ENCODE data around the gene ZNF350.
"Not testable (repeated sequence)": the region's sequence is repeated elsewhere in the genome, so short reads cannot be mapped to it uniquely, and the experiment has no call there.

Gene ZNF350

DNA sequence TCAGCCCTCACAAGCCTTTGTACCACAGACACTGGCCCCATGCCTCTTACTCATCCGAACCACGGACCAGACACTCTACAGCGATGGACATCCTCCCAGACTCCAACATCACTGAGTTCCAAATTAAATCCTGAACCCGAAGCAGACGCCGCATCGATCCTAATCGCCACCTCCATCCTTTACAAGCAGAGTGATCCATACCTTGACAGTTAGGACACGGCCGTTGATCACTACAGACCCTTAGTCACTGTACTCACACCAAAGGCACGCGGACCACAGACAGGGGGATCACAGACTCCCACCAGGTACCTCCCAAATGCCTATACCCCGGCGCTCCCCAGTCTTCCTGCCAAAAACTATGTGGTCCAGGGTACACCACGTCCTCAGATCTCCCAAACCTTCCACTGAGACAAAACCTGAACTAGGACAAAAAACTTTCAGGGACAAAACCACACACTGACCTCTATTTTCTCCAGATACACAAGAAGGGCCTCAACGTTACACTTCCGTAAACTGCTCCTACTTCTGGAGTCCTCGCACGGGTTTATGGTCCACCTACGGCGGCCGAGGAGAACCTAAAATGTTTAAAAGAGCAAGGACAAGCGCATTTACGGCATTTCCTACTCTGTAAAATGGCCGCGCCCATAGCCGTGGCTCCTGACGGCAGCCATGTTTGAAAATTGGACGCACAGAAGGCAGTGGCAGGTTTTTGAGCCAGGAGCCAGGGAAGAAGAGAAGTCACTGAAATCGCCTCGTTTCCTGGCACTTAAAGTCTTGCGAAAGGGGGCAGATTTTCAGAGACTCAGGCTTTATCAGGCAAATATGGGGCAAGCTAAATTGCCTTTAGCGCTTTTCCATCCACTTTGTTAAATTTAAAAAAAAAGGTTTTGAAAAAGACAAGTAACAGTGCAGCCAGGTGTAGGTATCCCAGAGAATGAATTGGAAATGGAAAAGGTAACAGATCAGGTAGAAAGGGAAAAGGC, at the start of gene ZNF350:
Gene ZNF350, minus strand, starts transcription at position 532 of the 983 bp plus-strand sequence. CDS start 12,480 bp downstream, outside the sequence.
- peak; percentile 96 for DNase-seq

- DNase-seq = no peak
These were observed 47.5 kb upstream of the ZNF350 start for GRCh38 chr19:52034051-52034728.

DNA sequence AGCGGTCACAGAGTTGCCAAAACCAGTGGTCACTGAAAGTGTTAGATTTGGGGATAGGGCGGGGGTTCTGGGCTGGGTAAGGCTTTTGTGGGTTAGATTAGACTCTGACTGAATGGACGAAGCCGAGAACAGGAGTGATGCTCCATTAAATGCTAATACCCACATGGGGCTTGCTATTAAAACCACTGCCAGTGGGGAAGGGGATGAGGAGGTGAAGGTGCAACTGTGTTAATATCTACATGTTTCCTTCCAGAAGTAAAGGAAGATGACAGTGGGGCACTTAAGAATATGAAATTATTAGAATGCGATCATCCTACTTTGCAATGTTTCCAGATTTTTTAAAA, 42.1 kb upstream of the ZNF350 start:
- no peak for DNase-seq

DNA sequence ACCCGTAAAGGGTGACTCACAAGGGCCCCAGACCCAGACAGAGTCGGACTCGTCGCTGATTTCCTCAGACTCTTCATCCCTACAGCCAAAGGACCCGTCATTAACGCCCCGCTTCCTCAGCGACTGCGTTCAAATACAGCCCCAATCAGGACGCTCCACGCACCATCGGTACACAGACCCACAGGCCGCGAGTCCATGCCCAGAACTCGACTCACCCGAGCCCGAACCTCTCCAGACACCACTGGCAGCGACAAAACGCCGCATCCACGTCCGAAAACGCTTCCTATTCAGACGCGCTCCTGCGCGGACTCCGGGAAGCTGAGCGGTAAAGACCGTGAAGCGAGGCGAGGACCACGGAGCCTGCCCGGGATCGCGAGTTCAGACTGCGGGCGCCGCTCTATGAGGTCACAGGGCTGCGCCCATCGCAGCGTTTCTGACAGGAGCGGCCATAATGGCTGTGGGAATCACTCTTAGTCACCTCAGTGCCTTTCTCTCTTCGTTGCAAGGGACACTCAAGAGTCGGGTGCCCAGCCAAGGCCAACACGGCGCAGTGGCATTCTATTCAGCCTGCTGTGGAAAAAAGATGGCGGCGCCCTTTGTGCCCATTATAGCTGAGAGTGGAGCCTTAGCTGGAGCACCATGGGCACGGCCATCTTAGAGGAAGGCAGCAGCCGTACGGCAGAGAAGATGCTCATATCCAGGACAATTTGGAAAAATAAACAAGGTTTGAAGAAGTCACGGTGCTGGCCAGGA, 41.6 kb upstream of the ZNF350 start, which contains the start of gene ZNF614:
Gene ZNF614, minus strand, starts transcription at position 353 of the 753 bp plus-strand sequence. CDS start 2,634 bp downstream, outside the sequence.
- DNase-seq = peak; percentile 95

- DNase-seq = not testable (repeated sequence)
These were observed 39.8 kb upstream of the ZNF350 start for GRCh38 chr19:52026255-52026990.

- not testable (repeated sequence) for DNase-seq
These were observed 37.8 kb upstream of the ZNF350 start for GRCh38 chr19:52024478-52024877.

- DNase-seq = no peak
These were observed 35.6 kb upstream of the ZNF350 start for GRCh38 chr19:52022193-52022592.

- DNase-seq = no peak
These were observed 33.9 kb upstream of the ZNF350 start for GRCh38 chr19:52020506-52020905.

GRCh38 chr19:52010674-52011073, 24.0 kb upstream of the ZNF350 start:
- no peak for DNase-seq

DNA sequence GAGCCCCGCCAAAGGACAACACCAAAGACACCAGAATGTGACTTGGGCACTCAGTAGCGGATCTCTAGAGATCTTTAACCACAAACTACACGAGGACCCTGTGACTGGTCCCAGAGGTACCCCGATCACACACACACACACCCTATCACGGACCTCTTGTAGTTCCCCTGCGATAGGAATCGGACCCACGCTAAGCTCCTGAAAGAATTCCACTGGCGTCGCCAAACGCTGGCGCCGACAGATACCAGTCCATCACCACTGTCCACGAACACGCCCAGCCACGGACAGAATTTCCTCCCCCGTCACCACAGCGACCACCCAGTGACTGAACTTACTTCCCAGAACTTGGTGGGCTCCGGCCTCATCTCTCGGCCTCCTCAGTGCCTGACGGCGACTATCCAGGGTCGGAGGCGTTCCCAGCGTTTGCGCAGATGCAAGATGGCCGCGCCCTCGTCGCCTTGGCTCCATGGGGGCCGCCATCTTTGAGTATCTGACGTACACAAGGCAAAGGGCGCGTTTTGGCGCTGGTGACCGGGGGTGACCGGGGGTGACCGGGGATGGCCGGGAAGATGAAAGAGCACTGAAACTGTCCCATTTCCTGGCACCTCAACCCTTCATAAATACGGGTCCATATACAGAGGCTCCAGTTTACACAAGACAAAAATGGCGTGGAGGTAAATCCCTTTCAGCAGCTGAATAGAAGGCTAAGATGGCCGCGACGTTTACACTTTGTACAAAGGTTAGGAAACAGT, 21.3 kb upstream of the ZNF350 start, which contains the start of gene ZNF615:
Gene ZNF615, minus strand, starts transcription at position 406 of the 752 bp plus-strand sequence. CDS start 4,500 bp downstream, outside the sequence.
- peak; percentile 91 for DNase-seq

DNA sequence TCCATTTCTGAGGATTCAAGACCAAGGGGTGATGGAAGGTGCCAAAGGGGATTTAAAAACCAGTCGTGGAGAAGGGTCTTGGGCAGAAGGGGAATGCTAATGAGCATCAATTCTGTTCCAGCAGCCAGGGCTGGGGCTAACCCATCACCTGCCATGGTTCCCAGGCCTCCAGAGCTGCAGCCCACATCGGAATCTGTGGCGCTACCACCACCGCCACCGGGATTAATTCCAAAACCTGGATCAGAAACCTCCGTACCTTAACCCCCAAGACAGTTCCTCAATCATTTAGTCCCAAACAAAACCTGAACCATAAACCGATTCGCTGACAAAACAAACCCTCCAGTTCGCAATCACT, 20.8 kb upstream of the ZNF350 start:
- no peak for DNase-seq

GRCh38 chr19:51994048-51994644, 7.5 kb upstream of the ZNF350 start:
- no peak for DNase-seq

GRCh38 chr19:51993422-51993821, 6.8 kb upstream of the ZNF350 start:
- no peak for DNase-seq

DNA sequence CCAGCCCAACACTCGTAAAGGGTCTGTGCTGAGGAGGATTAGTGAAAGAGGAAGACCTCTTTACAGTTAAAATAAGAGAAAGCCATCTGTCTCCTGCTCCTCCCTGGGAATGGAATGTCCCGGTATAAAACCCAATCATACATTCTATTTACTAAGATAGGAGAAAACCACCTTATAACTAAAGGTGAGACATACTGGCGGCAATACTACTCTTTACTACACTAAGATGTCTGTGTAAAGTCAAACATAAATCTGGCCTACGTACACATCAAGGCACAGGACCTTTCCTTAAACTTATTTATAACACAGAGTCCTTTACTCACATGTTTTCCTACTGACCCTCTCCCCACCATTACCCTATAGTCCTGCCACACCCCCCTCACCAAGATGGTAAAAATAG, 3.3 kb downstream of the ZNF350 start:
- no peak for DNase-seq

DNA sequence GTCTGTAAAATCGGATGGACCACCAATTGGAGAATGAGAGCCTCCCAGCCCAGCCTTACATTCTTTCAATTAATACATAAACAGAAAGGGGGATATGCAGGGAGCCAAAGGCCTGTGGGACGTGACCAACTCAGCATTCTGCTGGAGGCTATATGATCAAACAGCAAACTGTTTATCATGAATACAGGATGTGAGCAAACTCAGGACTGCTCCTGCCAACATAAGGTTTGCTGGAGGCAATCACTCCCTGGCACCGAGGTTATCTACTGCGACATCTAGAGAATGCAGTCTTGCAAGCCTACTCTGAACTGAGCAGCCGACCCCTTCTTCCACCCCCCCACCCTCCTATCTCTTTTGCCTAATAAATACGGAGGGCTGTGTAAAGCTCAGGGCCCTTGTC, 5.7 kb downstream of the ZNF350 start:
- DNase-seq = not testable (repeated sequence)

DNA sequence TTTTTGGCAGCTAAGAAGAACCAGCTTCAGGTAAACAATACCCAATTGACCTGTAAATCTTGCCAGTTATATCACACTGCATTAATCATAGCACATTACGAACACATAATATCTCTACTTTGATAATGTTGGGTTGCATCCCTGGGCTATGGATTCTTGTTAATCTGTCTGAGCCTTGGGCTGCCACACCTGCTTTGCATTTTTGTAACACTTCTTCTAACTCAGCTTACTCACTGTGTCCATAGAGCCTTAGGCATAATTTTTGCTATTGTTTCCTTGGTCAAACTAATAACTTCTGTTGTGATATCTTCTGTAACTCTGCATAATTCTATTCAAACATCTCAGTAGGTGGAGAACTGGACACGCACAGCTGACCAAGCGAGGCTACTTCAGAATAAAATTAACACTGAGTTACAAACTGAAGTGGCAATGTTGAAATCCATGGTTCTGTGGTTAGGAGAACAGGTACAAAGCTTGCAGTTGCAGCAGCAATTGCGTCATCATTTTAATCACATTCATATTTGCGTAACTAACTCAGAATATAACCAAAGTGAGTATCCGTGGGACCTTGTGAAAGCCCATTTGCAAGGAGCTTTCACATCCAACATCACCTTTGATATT, 6.4 kb downstream of the ZNF350 start:
- no peak for DNase-seq

- no peak for DNase-seq
These were observed 7.8 kb downstream of the ZNF350 start for GRCh38 chr19:51978882-51979281.

- DNase-seq = no peak
These were observed 9.3 kb downstream of the ZNF350 start for GRCh38 chr19:51977346-51977745.

GRCh38 chr19:51976852-51977251, 9.8 kb downstream of the ZNF350 start:
- DNase-seq = no peak

DNA sequence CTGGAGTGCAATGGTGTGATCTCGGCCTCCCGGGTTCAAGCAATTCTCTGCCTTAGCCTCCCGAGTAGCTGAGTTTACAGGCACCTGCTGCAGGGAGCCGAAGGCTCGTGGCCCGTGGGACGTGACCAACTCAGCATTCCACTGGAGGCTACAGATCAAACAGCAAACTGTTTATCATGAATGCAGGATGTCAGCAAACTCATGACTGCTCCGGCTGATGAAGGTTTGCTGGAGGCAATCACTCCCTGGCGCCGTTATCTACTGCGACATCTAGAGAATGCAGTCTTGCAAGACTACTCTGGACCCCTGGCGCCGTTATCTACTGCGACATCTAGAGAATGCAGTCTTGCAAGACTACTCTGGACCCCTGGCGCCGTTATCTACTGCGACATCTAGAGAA, 10.9 kb downstream of the ZNF350 start:
- not testable (repeated sequence) for DNase-seq

GRCh38 chr19:51971624-51972023, 15.0 kb downstream of the ZNF350 start:
- no peak for DNase-seq

Measured in NCI-H1105 treated with DMSO at 0.1 percent for 48 hours (cell line).